Measurements from ENCODE around the gene IST1.

DNA sequence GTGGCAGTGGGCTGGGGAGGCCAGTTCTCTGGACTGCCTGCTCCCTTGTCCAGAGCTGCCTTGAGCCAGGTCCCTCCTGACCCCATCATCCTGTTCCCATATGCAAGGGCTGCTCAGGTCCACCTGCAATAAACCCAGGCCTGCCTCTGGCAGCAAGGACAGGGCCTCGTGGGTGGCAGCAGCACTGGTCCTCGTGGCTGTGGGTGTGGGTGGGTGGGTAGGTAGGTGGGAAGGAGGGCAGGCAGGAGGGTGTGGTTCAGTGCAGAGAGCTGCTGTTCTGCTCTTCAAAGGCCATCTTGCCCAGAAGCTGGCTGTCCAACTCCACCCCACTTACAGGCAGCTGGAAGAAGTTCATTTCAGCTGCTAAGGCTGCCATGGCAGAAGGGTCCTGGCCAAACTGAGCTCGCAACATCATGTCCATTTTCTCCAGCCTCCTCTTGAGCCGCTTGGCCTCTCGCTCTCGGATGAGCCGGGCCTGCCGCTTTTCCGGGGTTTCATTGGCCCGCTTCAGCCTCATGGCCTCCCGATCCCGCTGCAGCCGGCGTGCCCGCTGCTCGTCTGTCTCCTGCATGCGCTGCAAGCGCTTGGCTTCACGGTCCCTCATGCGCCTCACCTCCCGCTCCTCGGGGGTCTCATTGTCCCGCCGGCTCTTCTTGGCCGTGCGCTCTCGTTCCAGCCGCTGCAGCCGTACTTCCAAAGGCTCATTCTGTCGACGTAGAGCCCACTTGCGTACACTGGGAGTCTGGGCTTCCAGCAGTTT, 35.4 kb upstream of the IST1 start:
- TF ChIP-seq, protein P1, sequence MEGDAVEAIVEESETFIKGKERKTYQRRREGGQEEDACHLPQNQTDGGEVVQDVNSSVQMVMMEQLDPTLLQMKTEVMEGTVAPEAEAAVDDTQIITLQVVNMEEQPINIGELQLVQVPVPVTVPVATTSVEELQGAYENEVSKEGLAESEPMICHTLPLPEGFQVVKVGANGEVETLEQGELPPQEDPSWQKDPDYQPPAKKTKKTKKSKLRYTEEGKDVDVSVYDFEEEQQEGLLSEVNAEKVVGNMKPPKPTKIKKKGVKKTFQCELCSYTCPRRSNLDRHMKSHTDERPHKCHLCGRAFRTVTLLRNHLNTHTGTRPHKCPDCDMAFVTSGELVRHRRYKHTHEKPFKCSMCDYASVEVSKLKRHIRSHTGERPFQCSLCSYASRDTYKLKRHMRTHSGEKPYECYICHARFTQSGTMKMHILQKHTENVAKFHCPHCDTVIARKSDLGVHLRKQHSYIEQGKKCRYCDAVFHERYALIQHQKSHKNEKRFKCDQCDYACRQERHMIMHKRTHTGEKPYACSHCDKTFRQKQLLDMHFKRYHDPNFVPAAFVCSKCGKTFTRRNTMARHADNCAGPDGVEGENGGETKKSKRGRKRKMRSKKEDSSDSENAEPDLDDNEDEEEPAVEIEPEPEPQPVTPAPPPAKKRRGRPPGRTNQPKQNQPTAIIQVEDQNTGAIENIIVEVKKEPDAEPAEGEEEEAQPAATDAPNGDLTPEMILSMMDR (conservative IDR thresholded peaks at IDR 0.05 in 1 of 2, IDR thresholded peaks at IDR 0.05 in 1 of 2; ENCODE audit: low read depth in 1 of 2, low read length in 2 of 2): no peak
- no peak for TF ChIP-seq EZH2 (IDR thresholded peaks at IDR 0.05; ENCODE audit: low read length, missing control alignments)

Data from fibroblast of lung (primary cell).